Measurements from ENCODE around the gene SMTNL2.
"Not testable (repeated sequence)": the region's sequence is repeated elsewhere in the genome, so short reads cannot be mapped to it uniquely, and the experiment has no call there.

SMTNL2 gene

GRCh38 chr17:4587195-4587594 lies 2.9 kb downstream of the SMTNL2 start:
- no peak for DNase-seq

GRCh38 chr17:4587803-4588202 lies 3.5 kb downstream of the SMTNL2 start:
- DNase-seq, result no peak

- DNase-seq, result no peak
Observed at GRCh38 chr17:4588391-4588790, 4.1 kb downstream of the SMTNL2 start.

- no peak for DNase-seq
Observed at GRCh38 chr17:4588898-4589625, 4.7 kb downstream of the SMTNL2 start.

- DNase-seq, result not testable (repeated sequence)
Observed at GRCh38 chr17:4590042-4590441, 5.7 kb downstream of the SMTNL2 start.

- no peak for DNase-seq
Observed at GRCh38 chr17:4590981-4591453, 6.7 kb downstream of the SMTNL2 start.

- no peak for DNase-seq
Observed at GRCh38 chr17:4591529-4591928, 7.2 kb downstream of the SMTNL2 start.

GRCh38 chr17:4592240-4593005 lies 8.1 kb downstream of the SMTNL2 start:
- no peak for DNase-seq

- DNase-seq, result no peak
Observed at GRCh38 chr17:4593021-4593421, 8.7 kb downstream of the SMTNL2 start.

GRCh38 chr17:4594406-4594805 lies 10.1 kb downstream of the SMTNL2 start:
- no peak for DNase-seq

GRCh38 chr17:4594931-4595684 lies 10.8 kb downstream of the SMTNL2 start:
- DNase-seq, result peak; percentile 19

GRCh38 chr17:4595685-4596342 lies 11.5 kb downstream of the SMTNL2 start:
- not testable (repeated sequence) for DNase-seq

GRCh38 chr17:4596636-4597380 lies 12.5 kb downstream of the SMTNL2 start:
- DNase-seq, result no peak

GRCh38 chr17:4597975-4598374 lies 13.6 kb downstream of the SMTNL2 start:
- DNase-seq, result no peak

- DNase-seq, result no peak
Observed at GRCh38 chr17:4598776-4599504, 14.6 kb downstream of the SMTNL2 start.

- peak; percentile 83 for DNase-seq
Observed at GRCh38 chr17:4599505-4600281, 15.4 kb downstream of the SMTNL2 start.

GRCh38 chr17:4600563-4600962 lies 16.2 kb downstream of the SMTNL2 start:
- DNase-seq, result peak; percentile 60

- DNase-seq, result no peak
Observed at GRCh38 chr17:4601326-4601725, 17.0 kb downstream of the SMTNL2 start.

GRCh38 chr17:4602041-4602440 lies 17.7 kb downstream of the SMTNL2 start:
- DNase-seq, result no peak

GRCh38 chr17:4604111-4604644 lies 19.8 kb downstream of the SMTNL2 start:
- DNase-seq, result peak; percentile 21
